Epidermal melanocyte (primary cell): ENCODE results near the gene PTCHD4.

ENCODE experiments used
- DNase-seq: peaks from one replicate; pipeline ENCODE4 v3.0.0; 2011; ENCODE audit warnings: low spot score; ENCODE audit not compliant: insufficient read length

PTCHD4 gene

DNA sequence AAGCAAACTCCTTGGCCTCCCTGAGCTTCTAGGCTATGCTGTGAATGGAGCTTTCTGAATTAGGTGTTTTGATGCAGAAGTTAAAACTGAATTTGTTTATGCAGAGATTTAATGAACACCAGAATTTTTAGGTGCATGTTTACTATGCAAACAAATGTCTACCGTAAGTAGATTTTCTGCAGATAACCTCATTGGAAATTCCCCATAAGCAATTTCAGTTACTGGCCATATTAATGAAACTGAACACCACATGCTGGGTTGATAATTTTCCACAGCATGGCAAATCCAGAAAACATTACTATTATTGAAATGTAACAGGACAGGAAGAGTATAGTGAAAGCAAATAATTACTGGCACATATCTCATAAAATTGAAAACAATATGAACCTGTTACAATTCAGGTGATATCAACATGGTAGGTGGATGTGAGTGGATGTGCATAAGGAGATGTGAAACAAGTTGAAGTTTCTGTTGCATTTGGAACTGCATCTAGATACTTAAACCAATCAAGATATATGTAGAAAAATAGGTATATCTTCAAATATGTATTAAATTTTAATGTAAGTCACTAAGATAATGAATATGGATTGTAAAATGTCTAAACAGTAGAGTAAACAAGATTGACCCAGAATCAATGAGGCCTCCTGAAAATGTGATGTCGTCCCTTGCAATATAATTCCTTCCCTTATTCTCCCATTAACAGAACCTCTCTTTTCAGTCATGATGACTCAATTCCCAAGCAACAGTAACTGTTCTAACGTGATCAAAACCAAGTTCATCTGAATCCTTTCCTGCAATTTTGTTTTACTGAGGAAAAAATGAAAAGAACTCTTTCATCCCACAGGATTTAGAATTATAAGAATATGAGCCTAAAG, 11.0 kb downstream of the PTCHD4 start:
- no peak for DNase-seq

DNA sequence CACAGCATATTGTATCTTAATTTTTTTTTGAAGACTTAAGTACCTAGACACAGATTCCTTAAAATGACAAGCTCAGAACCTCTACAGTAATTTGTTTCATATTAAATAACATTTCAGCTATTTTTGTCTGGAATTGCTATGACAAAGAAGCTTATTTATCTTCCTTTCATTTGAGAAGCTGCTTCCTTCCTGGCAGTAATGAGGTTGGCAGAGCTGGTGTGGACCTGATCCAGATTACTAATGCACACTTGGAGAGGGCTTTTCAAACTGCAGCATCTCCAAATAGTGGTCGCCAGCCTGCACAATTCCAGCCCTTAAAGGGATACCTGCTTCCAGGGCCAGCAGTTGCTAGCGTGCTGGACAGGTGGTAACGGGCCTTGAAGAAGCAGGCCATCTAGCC, 12.1 kb downstream of the PTCHD4 start:
- DNase-seq = no peak

DNA sequence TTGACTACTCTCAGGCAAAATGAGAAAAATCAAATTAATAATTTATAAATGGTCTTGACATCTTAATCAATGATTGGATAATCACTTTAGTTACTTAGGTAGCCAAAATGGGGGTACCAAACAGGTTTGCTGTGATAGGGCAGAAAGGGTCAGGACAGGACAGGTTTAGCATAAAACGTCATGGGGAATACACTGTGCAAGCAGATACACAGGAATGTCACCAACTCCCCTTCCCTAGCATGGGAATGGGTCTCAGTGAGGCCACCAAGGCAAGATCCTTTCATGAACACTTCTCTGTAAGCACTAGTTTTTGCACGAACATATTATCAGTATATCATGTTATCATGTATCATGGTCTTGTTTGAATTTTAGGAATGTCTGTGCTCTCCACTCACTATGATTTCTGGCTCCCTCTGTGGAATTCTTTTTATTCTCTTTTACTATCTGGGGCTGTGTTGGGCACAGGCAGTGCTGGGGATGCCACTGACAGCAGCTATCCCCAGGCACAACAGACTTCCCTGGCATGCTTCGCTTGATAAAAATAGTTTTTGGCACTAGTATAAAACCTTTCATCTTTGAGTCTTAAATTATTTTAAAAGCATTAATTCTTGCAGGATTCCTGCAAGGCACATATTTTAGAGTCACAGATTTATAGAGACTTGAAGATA, 18.3 kb downstream of the PTCHD4 start:
- no peak for DNase-seq

DNA sequence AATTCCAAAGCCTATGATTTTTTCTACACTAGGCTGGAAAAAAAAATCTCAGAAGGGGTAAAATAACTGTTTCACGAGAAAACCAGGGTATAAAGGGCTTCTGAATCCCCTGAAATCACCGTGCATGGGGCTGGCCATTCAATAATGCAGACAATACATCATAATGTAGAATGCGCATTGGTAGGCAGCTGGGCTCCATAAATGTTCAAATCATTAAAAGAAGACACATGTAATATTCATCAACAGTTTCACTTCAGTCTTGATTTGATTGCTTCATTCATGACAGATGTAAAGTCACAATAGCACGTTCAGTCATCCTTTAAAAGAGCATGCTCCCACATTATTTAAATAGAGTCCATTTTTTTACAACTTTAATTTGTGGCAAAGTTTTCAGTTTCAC, 20.5 kb downstream of the PTCHD4 start:
- DNase-seq = no peak

DNA sequence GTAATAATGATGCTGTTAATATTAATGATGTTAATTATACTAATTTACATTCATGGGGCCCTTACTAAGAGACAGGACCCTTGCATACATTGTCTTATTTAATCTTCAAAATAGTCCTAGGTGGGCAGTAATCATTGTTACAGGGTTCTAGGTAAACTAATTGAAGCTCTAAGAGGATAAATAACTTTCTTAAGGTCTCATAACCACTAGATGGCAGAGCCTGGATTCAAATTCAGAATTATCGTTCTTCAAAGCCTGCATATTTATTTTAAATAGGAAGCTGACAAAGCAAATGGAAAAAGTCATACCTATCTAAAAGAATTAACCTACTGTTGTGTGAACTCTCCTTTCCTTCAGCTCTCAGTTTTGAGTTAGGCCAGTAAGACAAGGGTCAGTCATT, 23.5 kb downstream of the PTCHD4 start:
- no peak for DNase-seq

DNA sequence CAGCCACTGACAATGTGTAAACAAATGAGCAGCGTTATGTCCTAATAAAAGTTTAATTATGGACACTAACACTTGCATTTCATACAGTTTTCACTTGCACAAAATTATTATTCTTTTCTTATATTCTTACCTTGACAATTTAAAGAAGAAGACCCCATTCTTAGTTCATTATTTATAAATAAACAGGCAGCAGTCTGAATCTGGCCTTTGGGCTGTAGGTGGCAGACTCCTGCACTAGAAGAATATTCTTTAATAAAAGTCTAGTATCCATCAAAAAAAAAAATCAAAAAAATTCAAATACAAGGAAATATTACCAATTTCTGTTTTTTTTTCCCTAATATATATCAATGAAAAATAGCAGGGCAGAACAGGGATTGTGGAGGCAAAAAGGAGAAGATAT, 24.8 kb downstream of the PTCHD4 start:
- DNase-seq = no peak

DNA sequence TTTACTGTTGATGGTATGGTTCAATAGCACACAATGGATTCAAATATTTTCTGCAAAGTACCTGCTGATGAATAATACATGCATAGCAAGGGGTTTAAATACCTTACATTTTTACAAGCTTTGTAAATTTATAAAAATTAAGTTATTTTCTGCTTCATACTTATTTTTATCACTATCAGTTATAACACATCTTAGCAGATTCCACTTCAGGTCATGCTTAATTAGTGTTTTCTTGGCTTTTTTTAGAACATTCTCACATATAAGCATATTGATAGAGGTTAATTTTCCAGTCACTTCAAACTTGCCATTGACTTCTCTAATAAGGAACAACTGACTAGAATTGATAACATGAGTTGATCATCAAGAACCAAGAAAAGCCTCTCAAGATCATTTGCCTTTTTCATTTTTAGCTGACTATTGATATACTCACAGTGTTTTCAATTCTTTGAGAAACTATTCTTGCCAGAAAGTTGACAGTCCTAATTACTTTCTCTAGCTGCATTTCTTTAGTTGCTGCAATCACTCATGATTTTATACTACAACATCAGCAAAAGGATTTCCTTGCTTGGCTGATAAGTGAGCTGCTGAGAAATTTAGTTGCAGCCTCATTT, 25.8 kb downstream of the PTCHD4 start:
- no peak for DNase-seq

DNA sequence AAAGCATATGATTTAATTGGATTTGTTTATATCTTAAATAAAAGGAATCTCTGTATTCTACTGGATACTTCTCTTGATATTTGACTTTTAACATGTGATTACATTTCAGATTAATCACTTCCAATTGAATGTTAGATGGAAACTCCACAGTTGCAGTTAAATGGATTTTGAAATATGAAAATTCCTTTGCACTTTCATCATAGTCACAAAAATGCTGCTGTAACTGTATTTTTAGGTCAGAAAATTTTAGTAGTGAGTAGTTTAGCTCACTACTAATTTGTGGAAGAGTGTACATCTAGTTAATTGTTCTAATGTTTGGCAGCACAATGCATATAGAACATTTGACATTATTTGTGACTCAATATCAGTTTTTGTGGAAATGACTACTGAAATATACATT, 26.8 kb downstream of the PTCHD4 start:
- DNase-seq = no peak

DNA sequence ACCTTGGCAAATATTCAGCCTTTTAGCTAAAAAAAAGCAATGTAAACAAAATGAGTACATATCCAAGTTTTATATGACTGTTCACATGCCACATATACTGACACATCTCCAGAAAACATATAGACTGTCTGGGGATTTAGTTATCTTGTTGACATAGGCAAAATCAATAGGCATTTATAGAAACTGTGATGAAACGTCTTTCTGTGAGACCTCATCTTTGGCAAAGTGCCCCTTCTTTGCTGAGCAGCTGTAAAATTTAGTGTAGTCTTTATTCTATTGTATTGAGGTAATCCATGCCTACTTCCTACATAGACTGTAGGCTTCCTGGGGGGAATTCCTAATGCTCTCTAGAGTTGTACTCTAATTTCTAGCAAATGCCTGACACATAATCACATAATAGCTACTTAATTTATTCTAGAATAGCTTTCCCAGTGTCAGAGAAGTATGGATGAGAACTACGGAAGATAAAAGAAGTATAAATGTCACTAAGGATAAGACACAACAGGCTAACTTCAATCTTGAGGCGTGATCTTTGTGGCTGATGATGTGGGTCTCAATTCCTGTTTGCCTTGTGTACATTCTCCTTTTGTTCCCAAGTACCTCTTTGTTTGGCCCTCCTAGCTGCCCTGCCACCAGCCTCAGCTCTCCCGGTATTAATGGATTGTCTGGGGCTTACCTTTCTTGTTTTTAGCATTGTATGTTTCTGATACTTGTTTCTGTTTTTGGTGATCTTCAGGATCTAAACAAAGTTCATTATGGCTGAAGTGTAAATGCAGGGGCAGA, 30.6 kb downstream of the PTCHD4 start:
- no peak for DNase-seq

DNA sequence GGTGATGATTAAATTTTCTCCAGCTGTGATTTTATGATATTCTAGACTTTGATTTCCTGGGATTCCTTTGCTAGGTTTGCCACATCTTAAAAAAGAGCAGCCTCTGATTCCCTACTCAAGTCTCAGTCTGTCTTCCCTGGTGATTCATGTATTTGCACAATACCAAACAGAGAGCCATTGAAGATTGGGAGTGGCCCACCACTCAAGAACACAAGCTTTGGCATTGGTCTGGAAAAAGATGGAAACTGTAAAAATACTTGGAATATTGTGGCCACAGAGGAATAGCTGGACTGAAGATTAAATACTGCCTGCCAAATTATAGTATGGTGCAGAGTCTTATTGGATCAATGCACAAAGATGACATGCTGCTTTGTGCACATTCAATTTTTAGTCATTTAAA, 32.9 kb downstream of the PTCHD4 start:
- DNase-seq = no peak

DNA sequence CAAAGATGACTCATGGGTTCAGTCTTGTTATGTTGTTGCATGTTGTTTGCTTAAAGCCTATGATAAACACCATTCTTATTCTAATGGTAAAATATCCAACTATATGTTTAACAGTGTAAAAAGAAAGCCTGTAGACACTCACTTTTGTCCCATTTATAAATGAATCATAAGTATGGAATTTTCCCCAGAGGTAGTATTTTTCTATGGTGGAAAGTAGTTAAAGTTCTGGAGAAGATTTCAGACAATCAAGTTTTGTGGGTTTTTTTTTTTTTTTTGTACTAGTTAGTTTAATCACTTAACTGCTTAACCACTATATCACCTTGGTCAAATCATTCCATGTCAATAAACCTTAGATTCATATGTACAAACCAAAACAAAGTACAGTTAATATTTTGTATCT, 35.8 kb downstream of the PTCHD4 start:
- no peak for DNase-seq

DNA sequence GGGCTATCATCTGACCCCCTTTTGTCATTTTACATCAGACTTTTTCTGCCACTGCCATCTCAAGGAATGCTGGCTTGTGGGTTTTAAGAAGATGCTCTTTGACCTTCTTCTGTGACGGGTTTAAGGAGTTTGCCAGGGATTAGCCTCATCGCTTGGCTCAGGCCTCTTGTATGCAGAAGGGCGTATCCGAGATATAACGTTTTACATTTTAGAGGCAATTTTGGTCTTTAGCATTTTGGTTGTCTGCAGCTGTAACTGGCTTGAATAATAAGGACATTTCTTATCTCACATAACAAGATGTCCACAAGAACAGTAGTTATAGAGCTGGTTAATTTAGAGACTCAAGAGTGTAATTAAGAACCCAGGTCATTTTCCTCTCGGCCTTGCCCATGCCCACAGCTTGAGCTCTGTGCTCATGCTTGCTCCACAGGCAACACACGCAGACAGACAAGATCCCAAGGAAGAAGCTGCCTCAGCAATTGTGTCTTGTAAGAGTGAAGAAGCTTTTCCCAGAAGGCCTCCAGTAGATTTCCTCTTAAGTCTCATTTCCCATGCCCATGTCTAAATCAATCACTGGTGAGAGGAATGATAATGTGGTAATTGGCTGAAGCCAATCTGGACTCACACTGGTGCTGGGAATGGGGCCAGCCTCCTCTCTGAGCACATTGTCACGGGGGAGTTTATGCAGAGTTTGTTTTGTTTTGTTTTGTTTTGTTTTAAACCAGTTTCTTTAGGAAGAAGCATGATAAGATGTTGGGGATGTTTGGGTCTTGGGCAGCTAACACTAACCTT, 36.8 kb downstream of the PTCHD4 start:
- no peak for DNase-seq

DNA sequence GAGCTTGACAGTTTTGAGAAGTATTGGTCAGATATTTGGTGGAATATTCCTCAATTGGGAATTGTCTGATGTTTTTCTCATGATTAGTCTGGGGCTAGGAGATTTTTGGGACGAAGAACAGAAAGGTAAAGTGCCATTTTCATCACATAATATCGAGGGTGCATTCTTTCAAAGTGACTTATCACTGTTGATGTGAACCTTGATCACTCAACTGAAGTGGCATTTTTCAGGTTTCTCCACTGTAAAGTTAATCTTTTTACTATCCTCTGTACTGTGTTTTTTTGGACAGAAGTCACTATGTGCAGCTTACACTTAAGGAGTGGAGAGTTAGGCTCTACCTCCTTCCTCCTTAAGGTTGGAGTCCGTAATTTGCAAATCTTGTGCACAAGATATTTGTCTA, 39.2 kb downstream of the PTCHD4 start:
- no peak for DNase-seq

DNA sequence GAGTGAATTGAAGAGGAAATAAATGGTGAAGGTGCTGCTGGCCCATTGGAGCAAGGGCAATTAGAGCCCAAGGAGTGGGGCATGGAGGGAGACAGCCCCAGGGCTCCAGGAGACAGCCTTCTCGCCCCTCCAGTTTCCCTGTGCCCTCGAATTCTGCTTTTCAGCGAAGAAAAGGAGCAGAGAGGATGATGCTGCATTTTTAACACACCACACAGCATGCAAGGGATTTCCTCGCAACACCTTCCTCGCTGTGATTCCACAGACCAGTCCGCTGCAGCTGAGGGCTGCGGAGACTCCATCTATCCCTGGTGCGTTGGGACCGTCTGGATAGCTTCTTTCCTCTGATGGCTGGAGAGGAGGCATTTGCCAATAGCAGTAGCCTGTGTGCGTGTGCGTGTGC, 41.7 kb downstream of the PTCHD4 start:
- no peak for DNase-seq

DNA sequence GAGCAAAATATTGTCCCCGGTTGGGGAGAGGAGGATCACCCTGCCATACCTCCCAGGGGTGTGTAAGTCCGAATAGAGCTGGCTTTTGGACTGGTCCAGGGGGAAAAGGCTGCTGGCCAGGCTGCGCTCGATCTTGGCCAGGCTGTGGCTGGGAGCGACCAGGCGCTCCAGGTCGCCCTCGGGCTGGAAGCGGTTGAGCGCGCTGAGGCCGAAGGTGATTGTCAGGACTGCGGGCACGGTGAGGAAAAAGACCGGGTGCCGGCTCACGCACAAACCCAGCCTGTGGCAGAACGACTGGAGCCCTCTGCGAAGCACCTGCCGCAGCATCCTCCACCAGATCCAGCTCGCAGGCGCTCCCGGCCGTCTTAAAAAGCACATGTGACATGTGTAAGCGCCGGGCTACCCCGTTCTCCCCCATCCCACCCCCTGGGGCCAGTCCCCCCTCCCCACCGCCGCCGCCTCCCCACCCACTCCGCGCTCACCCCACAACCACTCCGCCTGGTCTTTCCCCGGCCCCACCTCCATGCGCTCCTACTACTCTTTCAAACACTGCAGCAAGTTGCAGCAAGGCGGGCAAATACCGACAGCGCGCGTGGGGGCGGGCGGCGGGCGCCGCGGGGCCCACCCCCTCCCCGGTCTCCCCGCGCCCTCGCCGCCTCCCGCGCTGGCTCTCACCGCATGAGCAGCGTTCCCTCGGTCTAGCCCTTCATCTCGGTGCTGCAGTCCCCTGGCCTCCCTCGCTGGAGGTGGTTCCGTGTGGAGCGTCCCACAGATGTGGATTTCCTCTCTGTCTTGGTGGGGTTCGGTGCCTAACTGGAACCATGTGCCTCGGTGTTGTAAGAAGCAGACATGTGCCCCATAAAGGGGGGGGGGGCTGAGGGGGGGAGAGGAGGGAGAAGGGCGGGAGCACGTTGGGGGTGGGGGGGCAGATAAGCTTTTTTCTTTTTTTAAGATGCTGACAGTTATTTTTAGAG, 42.4 kb downstream of the PTCHD4 start:
- no peak for DNase-seq

DNA sequence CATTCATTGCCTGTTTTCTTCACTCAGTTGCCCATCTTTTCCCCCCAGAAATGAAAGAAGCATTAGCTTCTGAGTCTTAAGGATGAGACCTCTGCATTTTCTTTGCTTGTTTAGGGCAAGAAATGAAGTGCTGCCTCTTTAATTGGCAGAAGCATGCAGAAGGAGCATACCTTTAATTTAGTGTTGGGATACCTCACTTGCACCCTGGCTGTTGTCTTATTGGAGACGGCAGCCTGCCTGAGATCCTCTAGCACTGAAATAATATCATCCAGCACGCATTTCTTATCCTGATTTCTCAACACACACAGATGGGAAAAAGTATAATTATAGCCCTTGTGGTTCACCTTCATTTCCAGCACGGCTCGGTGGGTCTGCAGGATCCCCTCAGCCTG, 43.1 kb downstream of the PTCHD4 start:
- DNase-seq = no peak

DNA sequence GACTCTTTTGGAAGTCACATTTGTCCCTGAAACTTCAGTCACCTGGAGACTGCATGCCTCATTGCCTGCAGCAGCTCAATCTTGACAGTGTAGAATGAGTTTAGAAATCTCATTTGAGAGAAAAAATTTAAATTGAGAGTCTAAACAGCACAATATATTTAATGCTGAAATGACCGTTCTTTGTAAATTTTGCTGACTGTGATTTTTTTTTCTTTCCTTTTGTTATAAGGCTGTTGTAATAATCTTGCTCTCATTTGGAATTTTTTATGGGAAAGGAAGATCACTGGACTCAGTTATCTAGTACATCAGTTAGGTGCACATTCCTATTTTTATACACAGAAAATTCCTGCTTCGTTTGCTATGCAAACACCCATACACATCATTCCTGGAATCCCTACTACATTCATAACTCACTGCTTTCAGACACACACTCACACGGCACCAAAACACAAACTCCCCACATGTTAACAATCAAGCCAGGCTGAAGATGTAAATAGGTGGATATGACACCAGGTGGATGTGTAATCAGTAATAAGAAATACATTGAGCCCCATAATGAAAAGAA, 43.8 kb downstream of the PTCHD4 start:
- DNase-seq = no peak

DNA sequence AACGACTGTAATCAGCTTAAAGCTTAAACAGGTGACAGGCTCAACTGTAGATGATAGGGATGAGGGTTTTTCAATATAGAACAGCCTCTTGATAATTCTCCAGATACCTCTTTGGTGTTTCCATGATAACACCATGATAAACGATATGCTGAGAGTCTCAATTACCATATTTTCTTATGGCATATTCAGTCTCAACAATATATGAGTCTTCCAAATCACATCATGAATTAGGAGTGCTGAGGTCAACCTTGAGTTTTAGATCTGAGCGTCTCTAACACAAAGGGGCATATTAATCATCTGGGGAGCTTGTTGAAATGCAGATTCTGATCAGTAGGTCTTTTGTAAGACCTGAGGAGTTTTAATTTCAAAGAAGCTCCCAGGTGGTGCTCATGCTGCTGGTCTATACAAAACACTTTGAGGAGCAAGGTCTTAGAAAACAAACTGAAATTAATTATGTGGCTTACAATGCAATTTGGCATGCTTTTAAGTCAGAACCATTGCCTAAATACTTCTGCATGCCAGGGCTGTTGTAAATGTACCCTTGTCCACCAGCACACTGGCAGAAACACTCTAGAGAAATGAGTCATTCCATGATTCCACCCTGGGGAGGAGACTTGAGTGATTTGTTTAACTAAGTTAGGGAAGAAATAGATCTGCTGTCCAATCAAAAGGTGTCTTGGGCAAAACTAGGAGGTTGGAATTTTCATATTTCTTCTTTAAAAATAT, 49.6 kb downstream of the PTCHD4 start:
- DNase-seq = no peak
